Stimulated activated CD8-positive, alpha-beta memory T cell treated with anti-CD3 and anti-CD28 coated beads, Interleukin-7, amount 100 ng/mL, for 4 hours (primary cell): ENCODE data around the gene NTM.
"Not testable (repeated sequence)": the region's sequence is repeated elsewhere in the genome, so short reads cannot be mapped to it uniquely, and the experiment has no call there.

ENCODE experiments used
- DNase-seq, 2 donors: peaks; one replicate each; pipeline ENCODE4 v3.0.0-alpha.2; 2020; ENCODE audit warnings: low read depth in 2 of 2

Gene NTM

DNA sequence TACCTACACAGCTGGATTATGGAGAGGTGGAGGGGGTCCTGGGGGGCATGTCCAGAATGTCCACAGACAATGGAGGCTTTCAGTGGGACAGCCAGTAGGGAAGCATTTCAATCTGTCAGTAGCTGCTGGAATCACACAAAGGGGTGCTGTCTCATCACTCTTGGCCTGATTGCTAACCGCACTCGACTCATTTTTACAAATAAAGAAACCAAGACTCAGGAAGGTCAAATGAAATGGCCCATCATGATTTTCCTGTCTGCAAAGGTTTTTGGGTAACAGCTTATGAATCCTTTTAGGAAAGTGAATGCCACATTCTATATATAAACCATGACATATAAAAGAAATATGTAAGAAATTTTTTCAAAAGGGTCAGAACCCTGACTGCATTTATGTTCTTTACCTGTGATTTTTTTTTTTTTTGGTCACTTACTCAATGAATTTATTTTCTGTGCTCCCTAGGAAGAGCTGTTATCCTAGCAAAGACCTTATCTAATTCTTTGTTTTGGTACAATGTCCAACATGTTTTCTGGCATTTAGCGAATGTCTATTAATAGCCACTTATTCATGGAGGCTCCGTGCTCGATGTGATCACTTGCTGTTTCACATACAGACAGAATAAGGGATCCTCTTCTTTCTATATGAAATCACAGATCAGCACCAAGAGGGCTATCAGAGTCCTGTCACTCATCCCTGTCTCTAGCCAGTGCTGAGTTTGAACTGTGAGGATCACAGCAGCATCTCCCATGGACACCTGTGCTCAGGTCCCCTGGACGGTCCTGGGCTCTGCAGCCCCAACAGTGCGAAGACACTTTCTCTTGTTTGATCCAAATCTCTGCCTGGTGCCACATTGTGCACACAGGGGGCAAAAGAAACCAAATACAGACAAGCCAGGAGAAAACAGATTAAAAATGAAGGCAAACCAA lies 979.7 kb downstream of the NTM start:
- DNase-seq, result no peak

DNA sequence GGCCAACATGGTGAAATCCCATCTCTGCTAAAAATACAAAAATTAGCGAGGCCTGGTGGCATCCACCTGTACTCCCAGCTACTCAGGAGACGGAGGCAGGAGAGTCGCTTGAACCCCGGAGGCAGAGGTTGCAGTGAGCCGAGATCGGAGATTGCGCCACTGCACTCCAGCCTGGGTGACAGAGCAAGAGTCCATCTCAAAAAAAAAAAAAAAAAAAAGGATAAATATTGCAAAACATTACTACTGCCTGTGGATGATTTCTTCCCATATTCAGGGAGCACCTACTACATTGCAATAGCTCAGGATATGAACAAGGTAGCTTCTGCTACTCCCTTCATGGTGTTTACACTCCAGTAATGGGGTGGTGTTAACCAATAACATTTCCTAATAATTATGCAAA lies 980.6 kb downstream of the NTM start:
- no peak for DNase-seq

DNA sequence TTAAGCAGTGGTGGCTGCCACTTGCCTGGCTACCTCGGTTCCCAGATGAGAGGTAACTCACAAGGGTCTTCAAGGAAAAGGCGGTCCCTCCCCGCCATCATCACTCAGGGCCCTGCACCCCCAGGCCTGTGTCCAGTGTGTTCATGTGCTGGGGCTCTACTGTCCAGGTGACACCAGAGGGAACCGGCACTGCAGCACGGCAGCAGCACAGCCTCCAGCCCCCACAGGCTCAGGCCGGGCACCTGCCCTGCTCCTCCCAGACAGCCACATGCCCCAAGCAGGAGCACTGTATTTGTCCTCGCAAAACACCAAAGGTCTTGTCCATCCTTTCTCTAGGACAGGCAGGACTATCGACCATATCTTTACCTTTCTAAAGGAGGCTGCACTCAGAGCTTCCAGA lies 982.1 kb downstream of the NTM start:
- no peak for DNase-seq

DNA sequence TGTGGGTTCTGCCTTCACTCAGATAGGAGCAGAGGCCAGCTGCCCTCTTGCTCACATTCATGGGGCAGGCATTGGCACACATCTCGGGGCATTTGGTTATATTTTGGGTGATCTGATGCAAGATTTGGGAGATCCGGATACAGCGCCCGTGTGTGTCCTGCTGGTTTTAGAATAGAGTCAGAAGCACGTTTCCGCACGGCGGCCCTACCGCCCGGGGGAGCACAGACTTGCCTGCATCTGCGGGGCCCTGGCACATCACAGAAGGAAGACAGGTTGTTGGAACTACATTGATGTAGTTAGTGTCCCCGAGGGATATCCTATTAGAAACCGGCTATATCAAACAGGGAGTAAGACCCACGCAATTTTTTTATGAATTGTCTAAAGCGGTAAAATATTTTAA lies 982.8 kb downstream of the NTM start:
- DNase-seq, result no peak

DNA sequence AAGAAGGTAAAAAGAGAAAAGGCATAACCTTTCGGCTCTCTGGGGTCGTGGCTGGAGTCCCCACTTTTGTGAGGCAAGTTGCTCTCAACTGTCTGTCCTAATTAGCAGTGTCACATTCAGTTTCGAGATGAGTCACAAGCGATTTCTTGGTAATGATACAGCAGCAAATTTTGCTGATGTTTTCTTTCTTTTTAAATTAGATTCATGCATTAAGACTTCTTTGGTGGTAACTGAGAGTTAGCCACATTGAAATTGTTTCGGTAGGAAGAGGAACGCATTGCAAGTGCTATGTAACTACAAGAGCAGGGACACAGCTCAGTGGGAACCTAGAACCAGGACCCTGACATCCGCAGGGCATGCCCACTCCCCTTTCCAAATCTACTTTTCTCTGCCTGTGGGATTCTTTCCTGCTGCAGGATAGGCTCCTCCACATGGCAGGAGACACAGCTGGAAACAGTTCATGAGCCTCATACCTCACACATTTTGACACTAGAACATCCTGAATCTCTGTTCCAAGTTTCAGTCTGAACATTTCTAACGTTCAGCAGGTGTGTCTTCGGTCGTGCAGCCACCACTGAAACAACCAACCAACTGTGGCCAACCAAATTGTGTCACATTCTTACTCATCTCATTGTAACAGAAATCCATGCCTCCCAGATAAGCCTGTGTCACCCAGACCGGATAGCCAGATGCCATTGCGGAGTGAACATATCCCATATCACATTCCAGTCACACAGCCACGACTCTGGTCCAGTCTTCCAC lies 987.6 kb downstream of the NTM start:
- DNase-seq, result no peak

DNA sequence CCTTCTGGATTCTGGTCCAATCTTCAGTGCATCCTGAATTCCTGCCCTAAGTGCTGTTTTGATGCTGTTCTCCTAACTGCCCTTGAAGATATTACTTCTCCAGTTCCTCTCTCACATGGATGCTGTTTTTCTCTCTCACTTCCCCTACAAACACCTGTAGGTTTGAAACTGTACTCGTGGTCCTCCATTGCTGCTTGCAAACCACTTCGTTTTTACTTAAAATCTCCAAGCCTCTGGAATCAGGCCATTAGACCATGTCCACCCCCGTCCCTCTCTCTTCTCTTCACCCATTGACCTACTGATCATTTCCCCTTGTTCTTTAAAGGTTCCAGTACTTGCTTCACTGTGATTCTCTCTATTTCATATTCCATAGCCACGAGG lies 988.1 kb downstream of the NTM start:
- no peak for DNase-seq

DNA sequence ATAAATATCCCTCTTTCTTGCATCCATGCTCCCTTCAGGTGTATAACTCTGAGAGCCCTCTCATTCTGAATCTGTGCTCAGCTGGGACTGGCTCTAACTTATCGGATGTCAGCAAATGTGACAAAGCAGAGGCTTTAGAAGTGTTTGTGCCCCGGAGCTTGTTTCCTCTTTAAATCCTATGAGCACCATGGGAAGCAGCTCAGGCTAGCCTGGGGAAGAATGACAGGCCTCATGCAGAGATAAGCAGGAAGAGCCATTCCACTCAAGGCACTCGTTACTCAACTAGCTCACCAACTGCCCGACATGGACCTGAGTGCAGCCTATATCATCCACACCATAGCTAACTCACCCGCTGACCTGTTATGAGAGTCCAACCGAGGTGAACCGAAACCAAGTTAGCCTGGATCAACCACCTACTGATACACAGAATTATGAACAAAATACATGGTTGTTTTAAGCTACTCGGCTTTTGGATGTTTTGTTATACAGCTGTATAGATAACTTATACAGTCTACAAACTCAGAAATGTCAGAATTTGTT lies 990.7 kb downstream of the NTM start:
- no peak for DNase-seq

DNA sequence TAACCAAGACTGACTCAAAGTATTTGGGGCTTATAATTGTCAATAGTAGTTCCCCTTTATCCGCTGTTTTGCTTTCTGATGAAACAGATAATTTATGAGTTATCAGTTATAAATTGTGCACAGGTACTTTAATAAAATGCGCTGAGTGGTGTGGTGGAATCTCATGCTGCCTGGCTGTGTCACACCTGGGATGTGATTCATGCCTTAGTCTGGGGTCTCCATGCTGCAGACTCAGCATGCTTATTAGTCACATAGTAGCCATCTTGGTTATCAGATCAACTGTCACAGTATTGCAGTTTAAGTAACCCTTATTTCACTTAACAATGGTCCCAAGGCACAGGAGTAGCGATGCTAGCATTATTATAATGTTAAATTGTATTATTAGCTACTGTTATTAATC lies 995.2 kb downstream of the NTM start:
- no peak for DNase-seq

DNA sequence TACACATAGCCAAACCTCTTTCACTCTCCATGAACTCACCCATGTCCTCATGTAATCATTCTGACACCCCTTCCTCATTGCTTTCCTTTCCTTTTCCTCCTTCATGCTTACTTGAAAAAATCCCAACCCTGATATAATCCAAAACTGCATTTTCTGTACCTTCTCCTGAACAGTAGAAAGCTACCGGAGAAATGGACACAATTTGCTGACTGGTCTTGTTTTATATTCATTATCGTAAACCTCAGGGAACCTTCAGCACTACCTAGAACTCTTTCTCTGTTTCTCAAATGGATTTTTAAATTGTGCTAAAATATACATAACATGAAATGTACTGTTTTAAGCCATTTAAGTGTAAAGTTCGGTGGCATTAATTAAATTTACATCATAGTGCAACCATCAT lies 996.9 kb downstream of the NTM start:
- DNase-seq, result no peak

DNA sequence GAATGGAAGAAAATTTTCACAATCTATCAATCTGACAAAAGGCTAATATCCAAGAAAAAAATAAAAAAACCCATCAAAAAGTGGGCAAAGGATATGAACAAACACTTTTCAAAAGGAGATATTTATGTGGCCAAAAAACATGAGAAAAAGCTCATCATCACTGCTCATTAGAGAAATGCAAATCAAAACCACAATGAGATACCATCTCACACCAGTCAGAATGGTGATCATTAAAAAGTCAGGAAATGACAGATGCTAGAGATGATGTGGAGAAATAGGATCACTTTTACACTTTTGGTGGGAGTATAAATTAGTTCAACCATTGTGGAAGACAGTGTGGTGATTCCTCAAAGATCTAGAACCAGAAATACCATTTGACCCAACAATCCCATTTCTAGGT lies 999.7 kb downstream of the NTM start:
- not testable (repeated sequence) for DNase-seq

DNA sequence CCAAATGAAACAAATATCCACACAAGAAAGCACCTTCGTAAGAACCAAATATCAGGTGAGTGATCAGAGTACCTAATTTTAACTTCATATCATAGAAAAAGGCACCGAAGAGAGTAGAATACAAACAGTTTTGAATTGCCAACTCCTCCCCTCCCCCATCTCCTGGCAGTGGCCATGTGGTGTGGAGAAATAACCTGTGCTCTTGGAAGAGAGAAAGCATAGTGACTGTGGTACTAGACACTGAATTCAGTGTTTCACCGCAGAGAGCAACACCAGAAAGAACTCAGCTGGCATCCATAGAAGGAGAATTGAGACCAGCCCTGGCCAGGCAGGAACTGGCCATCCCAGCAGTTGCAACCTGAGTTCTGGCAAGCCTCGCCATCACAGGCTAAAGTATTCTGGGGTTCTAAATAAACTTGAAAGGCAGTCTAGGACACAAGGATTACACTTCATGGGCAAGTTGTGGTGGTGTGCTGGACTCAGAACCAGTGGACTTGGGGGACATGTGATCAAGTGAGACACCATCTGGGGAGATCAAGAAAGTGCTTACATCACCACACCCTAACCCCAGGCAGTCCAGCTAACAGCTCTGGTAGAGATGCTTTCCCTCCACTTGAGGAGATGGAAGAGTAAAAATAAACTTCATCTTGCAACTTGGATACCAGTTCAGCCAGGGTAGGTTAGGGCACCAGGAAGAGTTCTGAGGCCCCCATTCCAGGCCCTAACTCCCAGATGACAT lies 1003.2 kb downstream of the NTM start:
- DNase-seq, result no peak

DNA sequence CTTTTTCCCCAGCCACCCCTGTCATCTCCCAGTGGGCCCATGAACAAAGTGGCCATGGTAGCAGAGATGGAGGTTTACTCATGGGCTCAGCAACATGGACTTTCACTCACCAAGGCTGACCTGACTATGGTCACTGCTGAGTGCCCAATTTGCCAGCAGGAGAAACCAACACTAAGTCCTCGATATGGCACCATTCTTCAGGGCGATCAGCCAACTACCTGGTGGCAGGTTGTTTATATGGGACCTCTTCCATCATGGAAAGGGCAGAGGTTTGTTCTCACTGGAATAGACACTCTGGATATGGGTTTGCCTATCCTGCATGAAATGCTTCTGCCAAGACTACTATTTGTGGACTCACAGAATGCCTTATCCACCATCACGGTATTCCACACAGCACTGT lies 1009.1 kb downstream of the NTM start:
- no peak for DNase-seq
